Measurements from ENCODE around the gene EFCC1.

The EFCC1 gene

GRCh38 chr3:129035360-129036221 is 34.5 kb downstream of the EFCC1 start:
- DNase-seq, result no peak

GRCh38 chr3:129036222-129037092 is 35.4 kb downstream of the EFCC1 start:
- DNase-seq, result no peak

- DNase-seq, result no peak
These were observed 36.0 kb downstream of the EFCC1 start for GRCh38 chr3:129037093-129037419.

GRCh38 chr3:129038121-129038855 is 37.2 kb downstream of the EFCC1 start:
- no peak for DNase-seq

- no peak for DNase-seq
These were observed 38.4 kb downstream of the EFCC1 start for GRCh38 chr3:129039271-129040038.

- no peak for DNase-seq
These were observed 38.9 kb downstream of the EFCC1 start for GRCh38 chr3:129040039-129040336.

- DNase-seq, result no peak
These were observed 39.6 kb downstream of the EFCC1 start for GRCh38 chr3:129040579-129041300.

- no peak for DNase-seq
These were observed 44.6 kb downstream of the EFCC1 start for GRCh38 chr3:129045675-129046036.

GRCh38 chr3:129046037-129046731 is 45.1 kb downstream of the EFCC1 start:
- DNase-seq, result no peak

GRCh38 chr3:129046732-129047552 is 45.8 kb downstream of the EFCC1 start:
- no peak for DNase-seq

- DNase-seq, result no peak
These were observed 46.4 kb downstream of the EFCC1 start for GRCh38 chr3:129047553-129047839.

GRCh38 chr3:129050556-129051295 is 49.6 kb downstream of the EFCC1 start:
- no peak for DNase-seq

GRCh38 chr3:129051871-129052340 is 50.8 kb downstream of the EFCC1 start:
- DNase-seq, result no peak

GRCh38 chr3:129052675-129053074 is 51.6 kb downstream of the EFCC1 start:
- no peak for DNase-seq

GRCh38 chr3:129054605-129055104 is 53.6 kb downstream of the EFCC1 start:
- peak; percentile 89 for DNase-seq

GRCh38 chr3:129056451-129057173 is 55.5 kb downstream of the EFCC1 start:
- DNase-seq, result peak; percentile 67

- no peak for DNase-seq
These were observed 56.1 kb downstream of the EFCC1 start for GRCh38 chr3:129057249-129057648.

- no peak for DNase-seq
These were observed 57.5 kb downstream of the EFCC1 start for GRCh38 chr3:129058441-129059200.
